Upper lobe of right lung (tissue), 1 donor: Measurements from ENCODE around the gene JARID2. TPM values are rescaled to one million over a fixed set of nuclear protein-coding genes. Genes with fewer than 3 reads are reported as not detected.

Experiments used
- ATAC-seq: fragments of 200-7000 bp; cut with Tn5 transposase; one replicate; pipeline ENCODE4 v1.9.1; 2020; ENCODE audit warnings: mild to moderate bottlenecking, moderate library complexity
- DNase-seq: peaks from one replicate; pipeline ENCODE4 v3.0.0-alpha.2; 2020
- H3K27ac ChIP-seq: fragments of 200-600 bp; one replicate; pipeline ENCODE4 v1.8.0; 2022
- H3K27me3 ChIP-seq: fragments of 200-600 bp; one replicate; pipeline ENCODE4 v1.8.0; 2022; ENCODE audit warnings: mild to moderate bottlenecking
- H3K36me3 ChIP-seq: fragments of 200-600 bp; one replicate; pipeline ENCODE4 v1.8.0; 2022
- H3K4me1 ChIP-seq: fragments of 200-600 bp; one replicate; pipeline ENCODE4 v1.8.0; 2022
- H3K4me3 ChIP-seq: fragments of 200-600 bp; one replicate; pipeline ENCODE4 v1.8.0; 2022; ENCODE audit warnings: mild to moderate bottlenecking
- H3K9me3 ChIP-seq: fragments of 200-600 bp; one replicate; pipeline ENCODE4 v1.8.0; 2022
- CTCF ChIP-seq: fragments of 200-600 bp; IDR thresholded peaks from one replicate; pipeline ENCODE4 v1.8.0; 2022; ENCODE audit warnings: antibody characterized with exemption
- intact Hi-C: fragments of 100-400 bp; cut with DNase I; formaldehyde crosslinking; loops from one replicate; pipeline ENCODE4 v1.11.0; 2022
- total RNA-seq: library from RNA; stranded (reverse); fragmentation: NEBNext Ultra II Directional; extraction: Animal tissue kit (Norgen Biotek cat#: 25700); gene quantifications from one replicate; pipeline ENCODE4 v1.2.1, GENCODE V29; 2021
- donor health status: DM: no; HTN: yes; CAD: no; lungs with severe emphysema.

Gene JARID2
- total RNA-seq, 1 donor from 2014 or later, result 15.1 TPM

GRCh38 chr6:15498640-15499039 lies 252.8 kb downstream of the JARID2 start:
- H3K9me3 ChIP-seq, result no peaks in the 10 kb centered on the region
- peak; percentile 67 for DNase-seq
- no peak for TF ChIP-seq CTCF
- no peak overlapping the region for H3K4me3 ChIP-seq
- H3K36me3 ChIP-seq, result peaks cover 30% of the 10 kb centered on the region
- peak; percentile 68 for ATAC-seq
- intact Hi-C loops, result no loop called here
- no peaks in the 10 kb centered on the region for H3K27me3 ChIP-seq
- H3K27ac ChIP-seq, result no peak overlapping the region
- peaks cover 6% of the 10 kb centered on the region for H3K4me1 ChIP-seq

GRCh38 chr6:15499125-15499524 lies 253.3 kb downstream of the JARID2 start:
- TF ChIP-seq CTCF, result no peak
- peaks cover 8% of the 10 kb centered on the region for H3K4me1 ChIP-seq
- DNase-seq (peak; percentile 32), ATAC-seq (no peak)
- H3K9me3 ChIP-seq, result no peaks in the 10 kb centered on the region
- H3K27ac ChIP-seq, result no peak overlapping the region
- intact Hi-C loops, result no loop called here
- H3K36me3 ChIP-seq, result peaks cover 30% of the 10 kb centered on the region
- no peaks in the 10 kb centered on the region for H3K27me3 ChIP-seq
- H3K4me3 ChIP-seq, result no peak overlapping the region

- ATAC-seq (no peak), DNase-seq (peak; percentile 38)
- Histone ChIP-seq H3K4me3 (no peak overlapping the region), H3K27ac (no peak overlapping the region), H3K27me3 (no peaks in the 10 kb centered on the region), H3K9me3 (no peaks in the 10 kb centered on the region), H3K36me3 (peaks cover 30% of the 10 kb centered on the region), H3K4me1 (peaks cover 13% of the 10 kb centered on the region)
- no peak for TF ChIP-seq CTCF
- intact Hi-C loops, result no loop called here
These were observed 253.7 kb downstream of the JARID2 start for GRCh38 chr6:15499591-15499990.

DNA sequence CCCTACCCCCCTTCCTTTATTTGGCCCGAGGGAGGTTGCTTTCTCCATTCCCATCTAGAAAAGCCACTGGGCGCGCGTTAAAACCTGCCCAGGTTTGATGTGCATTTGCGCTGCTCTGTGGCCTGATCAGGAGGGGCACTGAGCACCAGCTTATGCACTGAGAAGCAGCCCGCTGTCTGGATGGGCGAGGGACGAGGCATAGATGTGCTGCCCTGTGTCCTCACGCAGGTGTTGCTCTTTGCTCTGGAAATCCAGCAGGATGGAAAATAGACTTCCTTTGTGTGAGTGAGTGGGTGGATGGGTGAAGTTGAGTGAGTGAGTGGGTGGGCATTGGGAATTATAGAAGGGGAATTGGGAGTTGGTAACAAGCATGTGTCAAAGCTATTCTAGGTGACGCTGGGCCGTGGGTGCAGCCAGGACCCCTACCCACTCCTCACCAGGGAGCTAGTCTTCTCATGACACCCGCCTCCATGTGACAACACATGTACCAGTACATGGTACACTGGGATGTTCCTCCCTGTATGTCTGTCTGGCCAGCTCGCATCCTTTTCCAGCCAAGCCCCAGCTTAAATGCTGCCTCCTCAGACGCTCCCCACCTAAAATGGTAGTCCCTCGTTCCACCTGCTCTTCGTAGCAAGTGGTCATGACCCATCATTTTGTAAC lies 254.3 kb downstream of the JARID2 start:
- H3K36me3 ChIP-seq, result peaks cover 30% of the 10 kb centered on the region
- intact Hi-C loops, result no loop called here

DNA sequence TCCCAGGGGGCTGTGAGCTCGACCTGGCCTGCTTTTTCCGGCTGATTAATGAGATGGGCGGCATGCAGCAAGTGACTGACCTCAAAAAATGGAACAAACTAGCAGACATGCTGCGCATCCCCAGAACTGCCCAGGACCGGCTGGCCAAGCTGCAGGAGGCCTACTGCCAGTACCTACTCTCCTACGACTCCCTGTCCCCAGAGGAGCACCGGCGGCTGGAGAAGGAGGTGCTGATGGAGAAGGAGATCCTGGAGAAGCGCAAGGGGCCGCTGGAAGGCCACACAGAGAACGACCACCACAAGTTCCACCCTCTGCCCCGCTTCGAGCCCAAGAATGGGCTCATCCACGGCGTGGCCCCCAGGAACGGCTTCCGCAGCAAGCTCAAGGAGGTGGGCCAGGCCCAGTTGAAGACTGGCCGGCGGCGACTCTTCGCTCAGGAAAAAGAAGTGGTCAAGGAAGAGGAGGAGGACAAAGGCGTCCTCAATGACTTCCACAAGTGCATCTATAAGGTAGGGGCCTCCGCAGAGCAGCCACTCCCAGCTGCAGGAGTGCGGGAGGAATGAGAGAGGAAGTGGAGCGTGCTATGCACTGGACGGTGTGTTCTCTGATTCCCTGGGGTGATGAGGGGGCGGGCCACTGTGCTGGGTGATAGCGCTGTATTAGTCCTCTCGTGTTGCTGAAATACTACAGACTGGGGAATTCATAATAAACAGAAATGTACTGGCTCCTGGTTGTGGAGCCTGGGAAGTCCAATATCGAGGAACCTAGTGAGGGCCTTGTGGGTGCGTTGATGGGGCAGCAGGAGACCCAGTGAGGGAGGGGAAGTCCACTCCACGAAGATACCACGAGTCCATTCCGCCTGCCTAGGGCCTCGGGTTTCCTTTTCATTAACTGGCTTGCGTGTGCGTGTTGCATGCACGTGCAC lies 255.3 kb downstream of the JARID2 start:
- no peak for TF ChIP-seq CTCF
- Histone ChIP-seq H3K36me3 (peaks cover 26% of the 10 kb centered on the region), H3K4me1 (peaks cover 10% of the 10 kb centered on the region), H3K4me3 (no peak overlapping the region), H3K27ac (no peak overlapping the region), H3K27me3 (no peaks in the 10 kb centered on the region), H3K9me3 (no peaks in the 10 kb centered on the region)
- intact Hi-C loops, result no loop called here
- peak; percentile 54 for DNase-seq
- ATAC-seq, result no peak

More for the DNA sequence above, 254.3 kb downstream of the JARID2 start:
- ATAC-seq (no peak), DNase-seq (peak; percentile 41)
- H3K27me3 ChIP-seq, result no peaks in the 10 kb centered on the region
- no peak overlapping the region for H3K4me3 ChIP-seq
- H3K9me3 ChIP-seq, result no peaks in the 10 kb centered on the region
- H3K4me1 ChIP-seq, result peaks cover 16% of the 10 kb centered on the region
- H3K27ac ChIP-seq, result no peak overlapping the region
- no peak for TF ChIP-seq CTCF
